SK-N-SH treated with all-trans-retinoic acid at 6 μM for 48 hours (cell line): ENCODE data around the gene ENAH.

Experiments
- ATAC-seq: fragments of 200-7000 bp; cut with Tn5 transposase; 3 replicates; pipeline ENCODE4 v1.9.1; 2020; ENCODE audit warnings: mild to moderate bottlenecking, moderate library complexity
- ARNTL ChIP-seq: fragments of 450-650 bp; formaldehyde crosslinking; IDR thresholded peaks from 2 replicates; pipeline ENCODE4 v1.5.0; 2020; ENCODE audit warnings: low read depth, mild to moderate bottlenecking, moderate library complexity, borderline replicate concordance
- BACH2 ChIP-seq: fragments of 250-450 bp; sonication (Bioruptor Pico); IDR thresholded peaks from 2 replicates; pipeline ENCODE4 v1.9.0; 2021; ENCODE audit warnings: mild to moderate bottlenecking, borderline replicate concordance
- CSDC2 ChIP-seq: fragments of 250-450 bp; sonication (Bioruptor Pico); IDR thresholded peaks from 2 replicates; pipeline ENCODE4 v1.5.0; 2020; ENCODE audit warnings: mild to moderate bottlenecking, moderate library complexity
- ESRRG ChIP-seq: fragments of 250-450 bp; sonication (Bioruptor Pico); IDR thresholded peaks from 2 replicates; pipeline ENCODE4 v1.6.1; 2021; ENCODE audit warnings: mild to moderate bottlenecking
- GLIS3 ChIP-seq: fragments of 250-450 bp; sonication (Bioruptor Pico); IDR thresholded peaks from 2 replicates; pipeline ENCODE4 v1.5.0; 2020; ENCODE audit warnings: mild to moderate bottlenecking, moderate library complexity
- OSR1 ChIP-seq: fragments of 250-450 bp; sonication (Bioruptor Pico); IDR thresholded peaks from 2 replicates; pipeline ENCODE4 v1.8.0; 2022; ENCODE audit warnings: moderate library complexity, mild to moderate bottlenecking, inconsistent platforms
- RARB ChIP-seq: fragments of 250-450 bp; sonication (Bioruptor Pico); IDR thresholded peaks from 2 replicates; pipeline ENCODE4 v1.8.0; 2021; ENCODE audit warnings: mild to moderate bottlenecking, moderate library complexity
- SNAI2 ChIP-seq: fragments of 250-450 bp; sonication (Bioruptor Pico); IDR thresholded peaks from 2 replicates; pipeline ENCODE4 v1.5.0; 2020; ENCODE audit warnings: mild to moderate bottlenecking, moderate library complexity
- TCF4 ChIP-seq: fragments of 250-450 bp; sonication (Bioruptor Pico); IDR thresholded peaks from 2 replicates; pipeline ENCODE4 v1.8.0; 2021; ENCODE audit warnings: mild to moderate bottlenecking, moderate library complexity, borderline replicate concordance
- TOX ChIP-seq: fragments of 250-450 bp; sonication (Bioruptor Pico); IDR thresholded peaks from 2 replicates; pipeline ENCODE4 v1.8.0; 2021; ENCODE audit warnings: mild to moderate bottlenecking, moderate library complexity, borderline replicate concordance
- ZC3H10 ChIP-seq: fragments of 250-450 bp; sonication (Bioruptor Pico); IDR thresholded peaks from 2 replicates; pipeline ENCODE4 v1.5.1; 2021; ENCODE audit warnings: mild to moderate bottlenecking, moderate library complexity
- ZFP3 ChIP-seq: fragments of 250-450 bp; sonication (Bioruptor Pico); IDR thresholded peaks from 2 replicates; pipeline ENCODE4 v1.5.0; 2020; ENCODE audit warnings: mild to moderate bottlenecking, moderate library complexity
- ZFP30 ChIP-seq: fragments of 450-650 bp; formaldehyde crosslinking; IDR thresholded peaks from 2 replicates; pipeline ENCODE4 v1.5.0; 2022; ENCODE audit warnings: mild to moderate bottlenecking, moderate library complexity
- ZNF70 ChIP-seq: fragments of 450-650 bp; formaldehyde crosslinking; IDR thresholded peaks from 2 replicates; pipeline ENCODE4 v1.5.0; 2020; ENCODE audit warnings: mild to moderate bottlenecking, moderate library complexity
- ZNF8 ChIP-seq: fragments of 450-650 bp; formaldehyde crosslinking; IDR thresholded peaks from 2 replicates; pipeline ENCODE4 v1.5.0; 2020; ENCODE audit warnings: mild to moderate bottlenecking, moderate library complexity
- TF ChIP-seq, protein P1 (sequence below): fragments of 250-450 bp; sonication (Bioruptor Pico); IDR thresholded peaks from 2 replicates; pipeline ENCODE4 v1.5.1; 2020; ENCODE audit warnings: low read depth, mild to moderate bottlenecking, moderate library complexity
- TF ChIP-seq, protein P2 (sequence below): fragments of 250-450 bp; sonication (Bioruptor Pico); IDR thresholded peaks from 2 replicates; pipeline ENCODE4 v1.5.0; 2020; ENCODE audit warnings: mild to moderate bottlenecking, moderate library complexity
- TF ChIP-seq, protein P3 (sequence below): fragments of 250-450 bp; sonication (Bioruptor Pico); IDR thresholded peaks from 2 replicates; pipeline ENCODE4 v1.8.0; 2020; ENCODE audit warnings: mild to moderate bottlenecking, moderate library complexity, borderline replicate concordance
- TF ChIP-seq, protein P4 (sequence below): fragments of 250-450 bp; sonication (Bioruptor Pico); IDR thresholded peaks from 2 replicates; pipeline ENCODE4 v1.5.1; 2021; ENCODE audit warnings: mild to moderate bottlenecking, moderate library complexity
- TF ChIP-seq, protein P5 (sequence below): fragments of 250-450 bp; sonication (Bioruptor Pico); IDR thresholded peaks from 2 replicates; pipeline ENCODE4 v1.8.0; 2021; ENCODE audit warnings: low read depth, mild to moderate bottlenecking, moderate library complexity, borderline replicate concordance

The ENAH gene

DNA sequence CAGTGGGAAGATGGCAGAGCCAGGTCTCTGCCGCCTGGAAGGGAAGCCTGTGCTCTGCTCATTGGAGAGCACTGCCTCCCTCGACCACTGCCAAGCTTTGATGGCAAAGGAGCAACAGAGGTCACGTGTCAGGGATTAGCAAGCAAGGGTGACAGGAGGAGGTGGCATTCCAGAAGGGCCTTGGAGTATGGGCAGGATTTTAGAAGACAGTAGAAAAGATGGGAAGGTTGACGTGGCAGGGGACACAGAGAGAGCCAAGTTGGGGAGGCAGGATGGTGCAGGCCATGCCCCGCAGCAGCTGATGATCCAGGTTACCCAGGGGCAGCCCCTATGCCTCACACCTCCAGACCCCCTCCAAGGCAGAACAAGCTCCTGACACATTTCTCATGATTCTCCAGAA, 203.1 kb downstream of the ENAH start:
- TF ChIP-seq ARNTL (CRISPR knock-in tag): no peak
- no peak for ATAC-seq

DNA sequence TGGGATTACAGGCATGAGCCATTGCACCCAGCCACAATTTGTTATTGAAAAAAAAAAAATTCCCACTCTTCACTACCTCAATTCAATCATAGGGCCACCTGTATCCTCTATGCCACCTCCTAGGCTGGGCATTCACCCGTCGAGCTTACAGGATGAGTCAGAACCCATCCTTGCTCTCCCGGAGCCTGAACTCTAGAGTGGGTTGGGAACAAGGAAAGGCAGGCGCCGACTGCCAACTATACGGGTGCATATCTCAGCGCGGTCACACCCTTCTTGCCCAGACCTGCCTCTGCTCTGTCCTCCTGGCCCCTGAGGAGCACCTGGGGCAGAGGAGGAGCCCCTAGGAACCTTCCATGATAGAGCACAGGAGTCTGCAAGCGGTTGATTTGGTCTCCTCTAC, 203.7 kb downstream of the ENAH start:
- TF ChIP-seq OSR1: no peak
- peak; percentile 81 for ATAC-seq

DNA sequence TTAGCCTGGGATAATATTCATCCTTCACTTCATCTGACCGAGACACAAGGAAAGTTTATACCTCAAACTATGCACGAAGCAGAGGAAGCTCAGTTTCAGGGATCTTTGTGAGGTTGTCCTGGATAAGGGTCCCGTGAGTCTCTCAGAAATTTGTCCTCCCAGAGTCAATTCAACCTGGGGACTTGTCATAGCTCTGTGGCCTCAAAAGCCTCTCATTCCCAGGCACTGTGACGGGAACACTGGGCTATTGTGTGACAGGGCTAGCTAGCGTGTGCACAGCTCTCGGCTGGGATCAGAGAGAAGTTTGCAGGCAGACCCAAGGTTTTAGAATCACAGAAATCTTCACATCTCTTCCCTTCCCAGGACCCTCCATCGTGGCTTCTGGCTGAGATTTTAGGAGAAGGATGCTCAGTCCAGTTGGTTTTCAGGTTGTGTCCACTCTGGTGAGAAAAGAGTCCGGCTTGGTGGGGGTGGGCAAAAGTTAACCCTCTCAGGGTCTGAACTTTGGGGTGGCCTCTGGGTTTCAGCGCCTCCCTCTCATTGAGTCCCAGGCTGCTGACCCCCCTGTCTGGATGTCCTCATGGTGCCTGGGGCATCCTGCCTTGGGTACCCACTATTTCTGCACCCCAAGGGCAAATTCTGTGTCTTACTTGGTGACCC, 204.6 kb downstream of the ENAH start:
- ATAC-seq: no peak
- TF ChIP-seq, protein P1, sequence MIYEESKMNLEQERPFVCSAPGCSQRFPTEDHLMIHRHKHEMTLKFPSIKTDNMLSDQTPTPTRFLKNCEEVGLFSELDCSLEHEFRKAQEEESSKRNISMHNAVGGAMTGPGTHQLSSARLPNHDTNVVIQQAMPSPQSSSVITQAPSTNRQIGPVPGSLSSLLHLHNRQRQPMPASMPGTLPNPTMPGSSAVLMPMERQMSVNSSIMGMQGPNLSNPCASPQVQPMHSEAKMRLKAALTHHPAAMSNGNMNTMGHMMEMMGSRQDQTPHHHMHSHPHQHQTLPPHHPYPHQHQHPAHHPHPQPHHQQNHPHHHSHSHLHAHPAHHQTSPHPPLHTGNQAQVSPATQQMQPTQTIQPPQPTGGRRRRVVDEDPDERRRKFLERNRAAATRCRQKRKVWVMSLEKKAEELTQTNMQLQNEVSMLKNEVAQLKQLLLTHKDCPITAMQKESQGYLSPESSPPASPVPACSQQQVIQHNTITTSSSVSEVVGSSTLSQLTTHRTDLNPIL (CRISPR knock-in tag): no peak
- no peak for TF ChIP-seq BACH2 (CRISPR knock-in tag)

DNA sequence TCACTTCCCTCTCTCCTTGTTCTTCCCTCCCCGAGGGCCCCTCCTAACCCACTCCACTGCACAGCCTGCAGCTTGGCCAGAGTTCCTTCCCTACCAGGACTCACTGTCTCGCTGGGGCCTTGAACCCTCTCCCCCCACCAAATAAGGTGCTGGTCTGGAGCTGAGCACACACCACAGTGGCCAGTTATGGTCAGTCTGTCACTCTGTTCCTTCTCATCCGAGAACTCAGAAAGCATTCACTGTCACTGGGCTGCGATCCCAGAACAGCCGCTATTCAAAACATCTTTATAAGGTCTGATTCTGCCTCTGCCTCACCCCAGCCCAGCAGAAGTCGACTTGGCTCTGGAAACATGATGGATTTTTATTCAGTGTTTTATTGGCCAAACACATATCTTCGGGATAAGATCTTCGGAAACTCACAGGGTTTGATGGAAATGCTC, 205.3 kb downstream of the ENAH start:
- TF ChIP-seq ZFP30 (CRISPR knock-in tag): no peak
- TF ChIP-seq ARNTL (CRISPR knock-in tag): no peak
- TF ChIP-seq, protein P2, sequence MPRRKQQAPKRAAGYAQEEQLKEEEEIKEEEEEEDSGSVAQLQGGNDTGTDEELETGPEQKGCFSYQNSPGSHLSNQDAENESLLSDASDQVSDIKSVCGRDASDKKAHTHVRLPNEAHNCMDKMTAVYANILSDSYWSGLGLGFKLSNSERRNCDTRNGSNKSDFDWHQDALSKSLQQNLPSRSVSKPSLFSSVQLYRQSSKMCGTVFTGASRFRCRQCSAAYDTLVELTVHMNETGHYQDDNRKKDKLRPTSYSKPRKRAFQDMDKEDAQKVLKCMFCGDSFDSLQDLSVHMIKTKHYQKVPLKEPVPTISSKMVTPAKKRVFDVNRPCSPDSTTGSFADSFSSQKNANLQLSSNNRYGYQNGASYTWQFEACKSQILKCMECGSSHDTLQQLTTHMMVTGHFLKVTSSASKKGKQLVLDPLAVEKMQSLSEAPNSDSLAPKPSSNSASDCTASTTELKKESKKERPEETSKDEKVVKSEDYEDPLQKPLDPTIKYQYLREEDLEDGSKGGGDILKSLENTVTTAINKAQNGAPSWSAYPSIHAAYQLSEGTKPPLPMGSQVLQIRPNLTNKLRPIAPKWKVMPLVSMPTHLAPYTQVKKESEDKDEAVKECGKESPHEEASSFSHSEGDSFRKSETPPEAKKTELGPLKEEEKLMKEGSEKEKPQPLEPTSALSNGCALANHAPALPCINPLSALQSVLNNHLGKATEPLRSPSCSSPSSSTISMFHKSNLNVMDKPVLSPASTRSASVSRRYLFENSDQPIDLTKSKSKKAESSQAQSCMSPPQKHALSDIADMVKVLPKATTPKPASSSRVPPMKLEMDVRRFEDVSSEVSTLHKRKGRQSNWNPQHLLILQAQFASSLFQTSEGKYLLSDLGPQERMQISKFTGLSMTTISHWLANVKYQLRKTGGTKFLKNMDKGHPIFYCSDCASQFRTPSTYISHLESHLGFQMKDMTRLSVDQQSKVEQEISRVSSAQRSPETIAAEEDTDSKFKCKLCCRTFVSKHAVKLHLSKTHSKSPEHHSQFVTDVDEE (CRISPR knock-in tag): no peak
- no peak; the same call in none of the 3 replicates for ATAC-seq

DNA sequence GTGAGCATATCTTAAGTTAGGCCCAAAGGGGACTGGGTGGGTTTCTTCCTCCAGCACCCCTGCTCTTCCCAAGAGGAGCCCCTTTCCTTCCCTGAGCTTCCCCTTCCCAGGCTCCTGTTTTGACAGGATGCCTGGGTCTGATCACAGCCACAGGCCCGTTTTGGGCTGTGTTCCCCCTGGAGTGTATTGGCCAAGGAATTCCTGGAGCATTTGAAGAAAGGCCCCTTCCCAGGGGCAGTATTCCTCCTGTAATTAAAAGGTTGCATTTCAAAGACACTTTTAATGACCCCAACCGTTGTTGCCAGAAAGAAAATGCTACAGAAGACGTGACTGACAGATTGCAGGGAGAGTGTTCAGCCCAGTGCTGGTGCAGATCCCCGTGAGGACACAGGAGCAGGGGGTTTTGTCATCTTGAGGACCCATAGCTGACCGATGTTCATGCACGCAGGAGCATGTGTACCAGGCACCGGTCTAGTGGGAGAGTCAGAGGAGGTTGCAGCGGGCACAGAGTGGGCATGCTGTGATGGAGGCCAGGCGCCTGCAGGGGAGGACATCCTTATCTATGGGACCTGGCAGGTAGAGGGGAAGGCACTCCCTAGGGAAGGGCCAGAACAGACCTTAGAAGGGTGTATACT, 205.8 kb downstream of the ENAH start:
- TF ChIP-seq CSDC2 (no peak), ZC3H10 (CRISPR knock-in tag) (no peak), ZFP30 (CRISPR knock-in tag) (no peak), TOX (CRISPR knock-in tag) (no peak), SNAI2 (no peak), GLIS3 (no peak), TCF4 (no peak), BACH2 (CRISPR knock-in tag) (no peak), ARNTL (CRISPR knock-in tag) (no peak), ZNF70 (no peak), ZFP3 (no peak), ZNF8 (CRISPR knock-in tag) (no peak), ESRRG (CRISPR knock-in tag) (no peak), RARB (CRISPR knock-in tag) (no peak), OSR1 (no peak)
- TF ChIP-seq, protein P3, sequence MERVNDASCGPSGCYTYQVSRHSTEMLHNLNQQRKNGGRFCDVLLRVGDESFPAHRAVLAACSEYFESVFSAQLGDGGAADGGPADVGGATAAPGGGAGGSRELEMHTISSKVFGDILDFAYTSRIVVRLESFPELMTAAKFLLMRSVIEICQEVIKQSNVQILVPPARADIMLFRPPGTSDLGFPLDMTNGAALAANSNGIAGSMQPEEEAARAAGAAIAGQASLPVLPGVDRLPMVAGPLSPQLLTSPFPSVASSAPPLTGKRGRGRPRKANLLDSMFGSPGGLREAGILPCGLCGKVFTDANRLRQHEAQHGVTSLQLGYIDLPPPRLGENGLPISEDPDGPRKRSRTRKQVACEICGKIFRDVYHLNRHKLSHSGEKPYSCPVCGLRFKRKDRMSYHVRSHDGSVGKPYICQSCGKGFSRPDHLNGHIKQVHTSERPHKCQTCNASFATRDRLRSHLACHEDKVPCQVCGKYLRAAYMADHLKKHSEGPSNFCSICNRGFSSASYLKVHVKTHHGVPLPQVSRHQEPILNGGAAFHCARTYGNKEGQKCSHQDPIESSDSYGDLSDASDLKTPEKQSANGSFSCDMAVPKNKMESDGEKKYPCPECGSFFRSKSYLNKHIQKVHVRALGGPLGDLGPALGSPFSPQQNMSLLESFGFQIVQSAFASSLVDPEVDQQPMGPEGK (CRISPR knock-in tag): no peak
- TF ChIP-seq, protein P4, sequence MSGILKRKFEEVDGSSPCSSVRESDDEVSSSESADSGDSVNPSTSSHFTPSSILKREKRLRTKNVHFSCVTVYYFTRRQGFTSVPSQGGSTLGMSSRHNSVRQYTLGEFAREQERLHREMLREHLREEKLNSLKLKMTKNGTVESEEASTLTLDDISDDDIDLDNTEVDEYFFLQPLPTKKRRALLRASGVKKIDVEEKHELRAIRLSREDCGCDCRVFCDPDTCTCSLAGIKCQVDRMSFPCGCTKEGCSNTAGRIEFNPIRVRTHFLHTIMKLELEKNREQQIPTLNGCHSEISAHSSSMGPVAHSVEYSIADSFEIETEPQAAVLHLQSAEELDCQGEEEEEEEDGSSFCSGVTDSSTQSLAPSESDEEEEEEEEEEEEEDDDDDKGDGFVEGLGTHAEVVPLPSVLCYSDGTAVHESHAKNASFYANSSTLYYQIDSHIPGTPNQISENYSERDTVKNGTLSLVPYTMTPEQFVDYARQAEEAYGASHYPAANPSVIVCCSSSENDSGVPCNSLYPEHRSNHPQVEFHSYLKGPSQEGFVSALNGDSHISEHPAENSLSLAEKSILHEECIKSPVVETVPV (CRISPR knock-in tag): no peak
- TF ChIP-seq, protein P5, sequence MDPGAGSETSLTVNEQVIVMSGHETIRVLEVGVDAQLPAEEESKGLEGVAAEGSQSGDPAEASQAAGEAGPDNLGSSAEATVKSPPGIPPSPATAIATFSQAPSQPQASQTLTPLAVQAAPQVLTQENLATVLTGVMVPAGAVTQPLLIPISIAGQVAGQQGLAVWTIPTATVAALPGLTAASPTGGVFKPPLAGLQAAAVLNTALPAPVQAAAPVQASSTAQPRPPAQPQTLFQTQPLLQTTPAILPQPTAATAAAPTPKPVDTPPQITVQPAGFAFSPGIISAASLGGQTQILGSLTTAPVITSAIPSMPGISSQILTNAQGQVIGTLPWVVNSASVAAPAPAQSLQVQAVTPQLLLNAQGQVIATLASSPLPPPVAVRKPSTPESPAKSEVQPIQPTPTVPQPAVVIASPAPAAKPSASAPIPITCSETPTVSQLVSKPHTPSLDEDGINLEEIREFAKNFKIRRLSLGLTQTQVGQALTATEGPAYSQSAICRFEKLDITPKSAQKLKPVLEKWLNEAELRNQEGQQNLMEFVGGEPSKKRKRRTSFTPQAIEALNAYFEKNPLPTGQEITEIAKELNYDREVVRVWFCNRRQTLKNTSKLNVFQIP (CRISPR knock-in tag): no peak
- TF ChIP-seq, all 23 proteins: peak for 0
- ATAC-seq: no peak; the same call in 2 of the 3 replicates
